GM12873 (cell line): Measurements from ENCODE around the gene RPS21.

Experiments used
- TF ChIP-seq, protein P1 (sequence below): IDR thresholded peaks from 2 replicates; pipeline ENCODE4 v1.5.1; 2012; ENCODE audit warnings: low read depth, mild to moderate bottlenecking, moderate library complexity, low read length, control low read depth; ENCODE audit not compliant: insufficient read depth; ENCODE audit errors: missing control alignments

The RPS21 gene

GRCh38 chr20:62374331-62375152 lies 12.4 kb upstream of the RPS21 start:
- TF ChIP-seq, protein P1, sequence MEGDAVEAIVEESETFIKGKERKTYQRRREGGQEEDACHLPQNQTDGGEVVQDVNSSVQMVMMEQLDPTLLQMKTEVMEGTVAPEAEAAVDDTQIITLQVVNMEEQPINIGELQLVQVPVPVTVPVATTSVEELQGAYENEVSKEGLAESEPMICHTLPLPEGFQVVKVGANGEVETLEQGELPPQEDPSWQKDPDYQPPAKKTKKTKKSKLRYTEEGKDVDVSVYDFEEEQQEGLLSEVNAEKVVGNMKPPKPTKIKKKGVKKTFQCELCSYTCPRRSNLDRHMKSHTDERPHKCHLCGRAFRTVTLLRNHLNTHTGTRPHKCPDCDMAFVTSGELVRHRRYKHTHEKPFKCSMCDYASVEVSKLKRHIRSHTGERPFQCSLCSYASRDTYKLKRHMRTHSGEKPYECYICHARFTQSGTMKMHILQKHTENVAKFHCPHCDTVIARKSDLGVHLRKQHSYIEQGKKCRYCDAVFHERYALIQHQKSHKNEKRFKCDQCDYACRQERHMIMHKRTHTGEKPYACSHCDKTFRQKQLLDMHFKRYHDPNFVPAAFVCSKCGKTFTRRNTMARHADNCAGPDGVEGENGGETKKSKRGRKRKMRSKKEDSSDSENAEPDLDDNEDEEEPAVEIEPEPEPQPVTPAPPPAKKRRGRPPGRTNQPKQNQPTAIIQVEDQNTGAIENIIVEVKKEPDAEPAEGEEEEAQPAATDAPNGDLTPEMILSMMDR = no peak

- TF ChIP-seq, protein P1 = no peak
Measured at GRCh38 chr20:62376112-62377063, 10.5 kb upstream of the RPS21 start.

DNA sequence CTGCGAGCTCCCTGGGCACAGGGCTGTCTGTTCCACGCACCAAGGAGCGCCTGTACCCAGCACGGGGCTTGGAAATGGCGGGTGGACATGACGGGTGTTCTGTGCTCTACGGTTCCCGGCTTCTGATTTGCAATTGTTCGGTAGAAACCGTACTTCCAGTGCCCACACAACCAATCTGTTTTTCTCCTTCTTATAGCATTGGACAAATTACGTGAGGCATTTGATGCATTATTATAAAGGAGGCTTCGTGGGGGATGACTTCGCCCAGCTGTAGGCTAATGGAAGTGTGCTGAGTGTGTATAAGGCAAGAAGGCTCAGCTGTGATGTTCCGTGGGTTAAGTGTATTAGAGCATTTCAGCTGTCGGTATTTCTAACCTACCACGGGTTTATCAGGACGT lies 9.8 kb upstream of the RPS21 start:
- TF ChIP-seq, protein P1 = no peak

DNA sequence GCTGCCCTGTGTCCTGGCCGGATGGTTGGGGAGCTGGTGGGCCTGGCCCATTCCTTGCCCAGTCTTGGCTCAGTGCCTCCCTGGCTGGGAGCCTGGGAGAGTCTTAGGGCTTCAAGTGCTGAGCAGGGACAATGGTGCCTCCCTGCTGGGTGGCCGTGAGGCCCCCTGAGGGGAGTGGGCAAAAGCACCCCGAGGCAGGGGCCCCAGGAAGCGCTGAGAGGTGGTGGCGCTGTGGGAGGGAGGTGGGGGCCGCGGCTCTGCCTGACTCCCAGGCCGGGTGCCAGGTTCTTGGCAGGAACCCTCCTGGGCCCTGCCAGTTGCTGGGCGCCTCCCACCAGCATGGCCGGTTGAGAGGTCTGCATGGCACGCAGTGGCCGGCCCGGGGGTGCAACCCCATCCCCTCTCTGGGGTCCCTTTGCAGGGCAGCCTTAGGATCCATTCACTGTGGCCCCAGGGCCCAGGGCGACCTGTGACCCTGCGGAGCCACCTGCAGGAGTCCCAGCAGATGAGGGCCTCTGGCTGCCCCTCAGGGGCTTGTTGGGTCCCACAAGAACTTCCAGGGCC lies 9.2 kb upstream of the RPS21 start:
- TF ChIP-seq, protein P1 = no peak

DNA sequence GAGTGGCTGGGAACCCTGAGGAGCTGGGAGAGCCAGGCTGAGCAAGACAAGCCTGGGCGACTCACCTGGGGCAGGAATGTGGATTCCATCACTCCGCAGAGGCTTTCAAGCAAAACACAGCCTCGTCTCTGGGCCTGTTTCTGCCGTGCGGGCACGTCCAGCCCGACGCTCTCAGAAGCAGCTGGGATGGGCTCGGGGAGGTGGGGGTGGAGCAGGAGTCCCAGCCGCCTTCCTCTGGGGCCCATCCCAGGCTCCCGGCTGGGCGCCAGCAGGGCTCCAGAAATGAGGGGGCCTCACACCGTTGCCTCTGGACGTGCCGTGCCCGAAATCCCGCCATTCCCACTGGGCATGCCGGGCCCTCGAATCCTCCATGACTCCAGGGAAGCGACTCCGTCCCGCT lies 8.7 kb upstream of the RPS21 start:
- TF ChIP-seq, protein P1 = no peak

GRCh38 chr20:62381202-62381797 lies 5.6 kb upstream of the RPS21 start:
- TF ChIP-seq, protein P1 = no peak
